HG02642 (cell line): ENCODE measurements around the gene NR1D1.

Source experiments
- ATAC-seq: cut with Tn5 transposase; IDR thresholded peaks from one replicate; pipeline ENCODE4 v1.9.1; 2021; ENCODE audit warnings: mild to moderate bottlenecking; ENCODE audit not compliant: unreplicated experiment, poor library complexity

Gene NR1D1

DNA sequence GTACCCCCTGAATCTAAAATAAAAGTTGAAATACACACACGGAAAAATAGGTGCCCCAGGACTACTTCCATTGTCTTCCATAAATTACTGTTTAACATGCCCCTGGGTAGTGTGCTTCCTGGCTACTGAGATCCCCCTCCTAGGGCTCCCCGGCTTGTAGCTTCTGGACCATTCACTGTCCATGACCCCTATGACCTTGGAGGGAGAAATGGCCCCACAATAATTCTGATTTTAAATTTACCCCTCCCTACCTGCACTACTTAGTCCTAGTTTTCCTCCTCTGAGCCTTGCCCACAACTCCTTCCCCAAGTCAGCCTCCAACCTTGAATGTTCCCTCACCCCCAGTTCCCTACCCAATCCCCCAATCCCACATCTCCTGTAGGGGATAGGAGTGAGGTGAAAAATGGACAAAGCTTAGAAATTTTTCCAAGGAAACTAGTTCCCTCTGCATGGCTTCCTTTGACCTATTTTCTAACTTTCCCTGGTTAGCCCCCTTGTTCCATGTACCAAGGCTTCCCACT lies 11.9 kb upstream of the NR1D1 start:
- ATAC-seq = no peak

DNA sequence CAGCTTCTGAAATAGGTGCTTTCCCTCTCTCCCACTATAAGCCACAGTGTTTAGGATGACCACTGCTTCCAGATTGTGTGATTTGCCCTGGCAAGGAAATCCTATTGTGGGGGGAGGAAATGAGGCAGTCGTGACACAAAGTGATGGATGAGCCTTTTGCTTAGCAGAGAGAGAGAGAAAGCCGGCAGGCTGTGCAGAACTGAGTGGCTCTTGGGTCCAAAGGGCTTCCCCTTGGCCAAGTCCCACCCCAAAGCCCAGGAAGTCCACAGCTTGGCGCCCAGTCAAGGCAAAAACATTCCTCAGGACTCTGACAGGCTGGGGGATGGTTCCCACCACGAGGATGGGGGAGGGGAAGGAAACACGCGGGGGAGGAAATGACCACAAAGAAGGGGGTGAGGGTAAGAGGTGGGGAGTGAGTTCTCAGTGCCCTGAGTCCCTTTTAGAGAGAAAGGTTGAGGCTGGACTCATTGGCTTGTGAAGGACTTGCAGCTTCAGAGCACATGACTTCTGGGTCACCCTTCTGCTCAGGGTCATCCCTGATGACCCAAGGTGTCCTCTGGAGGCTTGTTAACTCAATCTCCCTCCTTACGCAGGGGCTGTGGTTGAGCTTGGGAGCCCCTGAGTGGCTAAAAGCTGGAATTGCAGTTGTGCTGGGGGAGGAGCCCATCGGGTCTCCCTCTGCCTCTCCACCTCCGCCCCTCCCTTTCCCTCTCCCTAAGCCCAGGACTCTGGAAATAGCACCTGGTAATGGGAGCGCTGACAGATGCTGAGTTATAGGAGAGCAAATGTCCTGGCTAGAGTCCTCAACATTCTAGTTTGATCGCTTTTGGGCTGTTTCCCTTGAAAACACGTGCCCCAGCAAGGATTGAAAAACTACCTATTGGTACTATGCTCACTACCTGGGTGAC lies 11.1 kb upstream of the NR1D1 start:
- ATAC-seq = peak; percentile 49

DNA sequence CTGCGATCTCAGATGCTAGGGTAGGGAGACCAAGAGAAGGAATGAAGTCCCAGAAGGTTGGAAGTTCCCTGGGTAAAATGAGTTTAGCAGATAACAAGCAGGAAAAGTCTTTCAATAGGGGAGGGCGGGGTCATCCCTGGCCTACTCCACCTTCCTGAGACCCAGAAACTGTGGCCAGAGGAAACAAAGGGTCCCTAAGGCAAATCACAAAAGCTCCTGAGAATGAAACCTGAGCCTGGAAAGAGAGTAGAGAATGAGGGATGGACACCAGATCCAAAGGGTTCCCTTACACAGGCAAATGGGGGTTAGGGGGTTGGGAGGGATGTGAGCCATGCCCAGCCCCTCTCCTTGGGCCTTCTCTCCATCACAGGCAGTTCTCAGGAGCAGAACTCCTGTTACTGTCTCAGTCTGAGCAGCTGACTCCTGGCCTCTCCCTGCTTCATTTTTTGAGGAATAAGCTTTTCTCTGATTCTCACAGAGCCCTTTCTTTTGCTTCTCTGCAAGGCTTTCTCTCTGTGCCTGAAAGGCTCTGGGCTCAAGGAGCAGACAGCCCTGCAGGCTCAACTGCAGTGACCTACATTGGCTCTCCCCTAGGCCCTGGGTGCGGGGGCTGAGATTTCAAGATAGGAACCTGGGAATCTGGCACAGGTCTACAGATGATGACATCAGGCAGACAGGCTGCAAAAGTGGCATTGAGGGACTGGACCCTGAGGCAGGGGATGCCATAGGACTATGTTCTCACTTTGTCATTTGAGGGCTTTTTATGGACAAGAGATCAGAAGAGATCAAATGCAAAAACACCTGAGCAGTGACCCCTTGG lies 9.8 kb upstream of the NR1D1 start:
- no peak for ATAC-seq

DNA sequence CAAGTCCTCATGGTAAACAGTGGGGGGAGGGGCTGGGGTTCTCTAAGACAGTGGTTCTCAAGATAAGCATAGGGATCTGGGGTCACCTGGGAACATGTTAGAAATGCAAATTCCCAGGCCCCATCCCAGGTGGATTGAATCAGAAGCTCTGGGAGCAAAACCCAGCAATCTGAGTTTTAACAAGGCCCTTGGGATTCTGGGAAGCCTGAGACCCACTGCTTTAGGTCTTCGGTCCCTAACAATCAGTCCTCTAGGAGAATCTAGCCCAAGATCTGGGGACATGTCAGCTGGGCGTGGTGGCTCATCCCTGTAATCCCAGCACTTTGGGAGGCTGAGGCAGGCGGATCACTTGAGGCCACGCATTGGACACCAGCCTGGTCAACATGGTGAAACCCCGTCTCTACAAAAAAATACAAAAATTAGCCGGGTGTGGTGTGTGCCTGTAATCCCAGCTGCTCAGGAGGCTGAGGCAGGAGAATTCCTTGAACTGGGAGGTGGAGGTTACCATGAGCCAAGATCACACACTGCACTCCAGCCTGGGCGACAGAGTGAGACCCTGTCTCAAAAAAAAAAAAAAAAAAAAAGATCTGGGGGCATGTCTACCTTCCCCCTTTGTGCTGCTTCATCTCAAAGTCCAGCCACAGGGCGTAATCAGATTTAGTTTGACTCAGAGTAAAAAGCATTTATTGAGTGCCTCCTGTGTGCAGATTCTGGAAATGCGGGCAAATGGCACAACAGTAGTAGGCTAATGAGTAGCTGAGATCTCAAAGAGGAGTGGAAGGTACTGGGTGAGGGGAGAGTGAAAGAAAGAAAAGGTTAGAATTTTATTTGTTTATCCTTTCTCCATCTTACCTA lies 8.8 kb upstream of the NR1D1 start:
- ATAC-seq = no peak

DNA sequence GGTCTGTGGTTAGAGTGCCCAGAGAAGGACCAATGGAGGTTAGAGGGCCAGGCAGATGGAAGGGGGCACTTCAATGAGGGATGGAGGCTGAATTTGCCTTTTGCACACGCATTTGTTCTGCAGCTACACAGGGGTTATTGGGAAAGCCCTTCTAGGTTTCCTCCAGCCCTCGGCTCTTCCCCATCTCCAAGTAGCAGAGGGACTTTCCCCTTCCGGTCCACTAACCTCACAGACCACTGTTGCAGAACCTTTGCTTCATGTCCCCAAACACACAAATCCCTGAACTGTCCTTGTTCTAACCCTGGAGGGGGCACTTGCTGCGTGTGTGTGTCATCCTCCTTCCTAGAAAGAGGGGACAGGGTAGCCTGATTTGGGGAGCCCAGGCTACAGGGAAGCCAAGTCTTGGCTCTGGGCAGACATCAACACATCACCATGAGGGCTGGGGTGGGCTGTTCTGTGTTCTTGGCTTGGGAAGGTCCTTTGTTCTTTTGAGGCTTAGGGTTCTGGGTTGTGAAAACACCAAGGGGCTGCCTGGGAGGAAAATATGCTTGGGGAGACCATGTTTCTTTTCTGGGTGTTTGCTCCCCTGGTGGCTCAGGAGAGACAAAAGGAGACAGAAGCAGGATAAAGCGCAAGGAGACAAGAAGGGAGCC lies 7.3 kb upstream of the NR1D1 start:
- no peak for ATAC-seq

DNA sequence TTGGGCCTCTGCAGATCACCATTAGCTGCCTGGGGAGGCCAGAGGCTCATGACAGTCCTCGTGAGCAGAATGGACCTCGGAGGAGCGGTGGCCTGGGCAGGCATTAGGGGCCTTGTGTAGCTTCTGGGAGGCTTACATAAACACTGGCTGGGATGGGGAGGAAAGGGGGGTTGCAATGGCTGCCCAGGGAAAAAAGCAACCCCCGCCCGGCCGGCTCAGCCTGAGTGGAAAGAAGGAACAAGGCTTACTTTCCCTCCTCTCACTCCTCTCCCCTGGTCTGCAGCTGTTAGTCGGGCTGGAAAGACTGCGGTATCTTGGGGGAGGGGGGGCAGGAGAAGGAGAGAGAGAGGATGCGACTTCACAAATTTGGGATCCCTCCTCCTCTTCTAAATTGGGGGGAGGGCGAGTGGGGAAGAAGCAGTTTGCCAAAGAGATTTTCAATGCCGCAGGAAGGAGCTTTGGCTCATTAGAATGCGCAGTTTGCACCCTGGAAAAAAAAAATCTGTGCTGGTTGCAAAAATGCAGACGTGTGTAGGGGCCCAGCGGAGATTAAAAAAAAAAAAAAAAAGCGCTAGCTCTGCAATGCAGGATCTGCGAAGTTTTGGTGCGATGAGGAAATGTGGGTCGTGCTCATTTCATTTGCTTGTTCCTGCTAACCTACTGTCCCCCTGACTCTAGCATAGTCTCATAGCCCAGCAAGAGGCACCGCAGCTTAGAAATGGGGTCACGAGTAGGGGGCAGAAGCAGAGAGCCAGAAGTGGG lies 6.6 kb upstream of the NR1D1 start:
- no peak for ATAC-seq

DNA sequence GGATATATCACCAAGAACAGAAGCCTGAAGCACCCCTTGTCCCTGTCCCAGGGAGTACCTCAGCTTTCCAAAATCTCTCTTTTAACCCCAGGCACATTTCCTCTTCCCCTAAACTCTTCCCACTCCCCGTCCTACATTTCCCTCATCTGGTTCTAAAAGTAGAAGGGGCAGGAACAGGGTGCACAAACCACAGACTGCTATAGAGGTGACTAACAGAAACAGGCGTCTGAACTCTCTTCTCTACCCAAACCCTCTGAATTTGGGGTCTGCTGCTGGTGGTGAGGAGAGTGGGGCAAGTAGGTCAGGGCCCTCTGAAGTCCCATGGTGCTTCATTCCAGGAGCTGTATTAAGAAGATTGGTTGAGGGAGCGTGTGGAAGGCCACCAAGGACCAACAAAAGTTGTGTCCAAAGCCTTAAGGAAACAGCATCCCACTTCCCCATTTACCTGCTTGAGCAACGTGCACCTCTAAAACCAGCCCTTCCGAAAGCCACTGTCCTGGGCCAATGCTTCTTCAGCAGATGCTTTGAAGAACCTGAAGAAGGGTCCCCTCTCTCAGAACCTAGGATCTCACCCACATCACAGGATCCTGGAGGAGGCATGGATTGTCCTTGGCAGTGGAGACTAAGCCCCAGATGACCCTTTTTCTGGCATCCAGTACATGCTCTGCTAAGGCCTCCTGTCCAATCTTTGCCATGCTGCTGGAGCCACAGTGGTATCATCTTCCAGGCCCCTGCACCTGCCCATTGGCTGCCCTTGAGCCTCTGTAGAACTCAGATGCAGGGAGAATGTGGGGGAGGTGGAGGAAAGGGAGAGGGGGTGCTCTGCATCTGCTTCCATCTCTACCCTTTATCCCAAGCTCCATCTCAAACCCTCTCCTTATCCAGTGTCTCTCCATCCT lies 5.7 kb upstream of the NR1D1 start:
- no peak for ATAC-seq

DNA sequence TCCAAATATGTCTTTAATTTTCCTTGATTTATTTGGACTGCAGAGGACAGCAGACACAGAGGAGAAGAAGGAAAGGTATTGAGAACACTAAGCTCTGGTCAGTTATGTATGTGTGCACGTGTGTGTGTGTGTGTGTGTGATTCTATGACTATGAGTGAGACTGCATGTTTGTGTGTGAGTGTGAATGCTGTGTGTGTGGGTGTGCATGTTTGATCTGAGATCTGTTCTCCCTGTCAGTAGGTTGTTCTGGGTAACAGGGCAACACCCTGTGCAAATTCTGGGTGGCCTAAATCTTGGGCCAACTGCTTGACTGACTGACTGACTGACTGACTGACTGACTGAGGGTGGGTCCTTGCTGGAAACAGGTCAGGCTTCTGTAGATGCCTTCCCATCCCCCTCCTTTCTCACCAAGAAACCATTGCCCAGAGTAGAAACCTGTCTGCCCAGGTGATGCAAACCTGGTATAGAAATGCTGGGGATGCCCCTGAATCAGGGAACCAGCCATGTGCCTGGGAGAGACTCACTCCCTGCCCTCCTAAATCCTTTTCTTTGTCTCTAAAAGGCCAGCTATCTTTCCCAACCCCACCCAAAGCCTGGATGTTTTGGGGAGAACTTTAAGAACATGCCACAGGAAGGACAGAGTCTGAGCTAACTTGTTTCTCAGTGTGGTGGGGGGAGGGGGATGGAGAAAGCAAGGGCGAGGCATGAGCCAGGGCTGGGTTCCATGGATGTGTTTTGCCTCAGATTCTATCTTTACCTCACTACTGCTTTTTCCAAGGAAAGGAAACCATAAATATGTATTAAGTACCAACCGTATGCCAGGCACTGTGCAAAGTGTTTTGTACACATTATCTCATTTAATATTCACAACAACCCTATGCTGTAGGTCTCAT lies 4.5 kb upstream of the NR1D1 start:
- ATAC-seq = no peak

DNA sequence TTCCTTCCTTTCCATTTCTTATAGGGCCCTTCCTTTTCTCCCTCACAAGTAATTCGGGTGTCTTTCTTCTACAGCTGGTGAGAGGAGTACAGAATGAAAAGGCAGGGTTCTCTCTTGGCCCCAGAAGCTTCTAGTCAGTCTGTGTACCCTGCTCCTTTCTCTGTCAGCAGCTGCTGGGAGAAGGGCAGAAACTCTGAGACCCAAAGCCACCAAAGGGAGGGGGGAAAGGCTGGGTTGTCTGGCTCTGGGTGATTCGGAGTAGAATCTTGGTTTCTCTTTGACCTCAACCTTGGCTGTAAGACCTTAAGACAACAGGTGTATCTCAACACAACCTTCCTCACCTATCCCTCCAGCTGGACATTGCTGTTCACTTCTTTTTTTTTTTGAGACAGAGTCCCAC lies 3.3 kb upstream of the NR1D1 start:
- no peak for ATAC-seq

DNA sequence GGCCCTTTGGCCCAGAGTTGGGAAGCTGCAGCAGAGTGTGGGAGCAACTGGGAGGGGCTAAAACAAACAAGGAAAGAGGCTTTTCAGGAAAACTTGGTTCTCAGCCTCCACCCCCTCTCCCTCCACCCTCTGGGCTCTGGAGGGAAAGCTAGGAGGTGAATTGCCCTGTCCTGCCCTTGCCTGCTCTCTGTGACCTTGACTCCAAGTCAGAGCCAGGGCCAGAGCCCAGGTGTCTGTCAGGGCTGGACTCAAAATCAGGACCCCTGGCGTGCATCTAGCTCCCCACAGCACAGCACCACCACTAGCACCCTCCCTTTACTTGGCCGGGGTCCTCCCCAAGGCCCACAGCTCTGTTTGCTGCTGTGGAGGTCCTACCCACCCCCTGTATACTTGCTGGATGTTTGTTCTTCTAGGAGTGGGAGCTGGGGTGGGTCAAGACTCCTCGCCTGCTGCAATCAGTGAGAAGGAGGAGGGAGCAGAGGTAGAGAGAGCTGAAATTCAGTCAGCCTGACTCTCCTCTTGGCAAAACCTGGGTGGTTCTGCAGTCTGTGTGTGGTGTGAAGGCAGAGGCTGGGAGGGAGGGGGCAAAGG lies 2.8 kb upstream of the NR1D1 start:
- no peak for ATAC-seq

DNA sequence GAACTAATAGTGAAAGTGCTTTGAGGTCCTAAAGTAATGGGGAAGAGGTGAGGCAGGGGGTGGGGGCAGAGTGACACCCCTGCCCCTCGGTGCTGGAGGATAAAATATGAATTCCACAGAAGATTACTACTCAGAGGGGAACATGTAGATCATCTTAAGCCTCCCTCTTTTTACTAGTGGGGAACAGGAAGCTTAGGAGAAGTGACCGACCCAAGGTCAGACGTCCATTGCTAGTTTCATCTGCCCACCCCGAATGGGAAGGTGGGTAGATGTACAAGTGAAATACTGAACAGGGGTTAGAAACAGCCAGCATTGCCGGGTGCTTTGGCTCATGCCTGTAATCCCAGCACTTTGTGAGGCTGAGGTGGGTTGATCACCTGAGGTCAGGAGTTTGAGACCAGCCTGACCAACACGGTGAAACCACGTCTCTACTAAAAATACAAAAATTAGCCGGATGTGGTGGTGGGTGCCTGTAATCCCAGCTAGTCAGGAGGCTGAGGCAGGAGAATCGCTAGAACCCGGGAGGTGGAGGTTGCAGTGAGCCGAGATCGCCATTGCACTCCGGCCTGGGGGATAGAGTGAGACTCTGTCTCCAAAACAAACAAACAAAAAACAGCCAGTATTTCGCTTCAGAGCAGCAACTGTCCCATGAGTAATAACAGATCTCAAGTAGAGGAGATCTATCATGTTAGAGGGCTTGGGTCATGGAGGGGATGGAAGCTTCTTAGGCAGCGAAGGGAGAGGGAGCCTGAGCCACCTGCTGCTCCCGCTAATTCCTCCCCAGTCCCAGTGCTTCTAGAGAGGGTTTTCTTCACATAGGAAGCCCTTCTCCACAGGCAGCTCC lies 1.2 kb upstream of the NR1D1 start:
- ATAC-seq = no peak

DNA sequence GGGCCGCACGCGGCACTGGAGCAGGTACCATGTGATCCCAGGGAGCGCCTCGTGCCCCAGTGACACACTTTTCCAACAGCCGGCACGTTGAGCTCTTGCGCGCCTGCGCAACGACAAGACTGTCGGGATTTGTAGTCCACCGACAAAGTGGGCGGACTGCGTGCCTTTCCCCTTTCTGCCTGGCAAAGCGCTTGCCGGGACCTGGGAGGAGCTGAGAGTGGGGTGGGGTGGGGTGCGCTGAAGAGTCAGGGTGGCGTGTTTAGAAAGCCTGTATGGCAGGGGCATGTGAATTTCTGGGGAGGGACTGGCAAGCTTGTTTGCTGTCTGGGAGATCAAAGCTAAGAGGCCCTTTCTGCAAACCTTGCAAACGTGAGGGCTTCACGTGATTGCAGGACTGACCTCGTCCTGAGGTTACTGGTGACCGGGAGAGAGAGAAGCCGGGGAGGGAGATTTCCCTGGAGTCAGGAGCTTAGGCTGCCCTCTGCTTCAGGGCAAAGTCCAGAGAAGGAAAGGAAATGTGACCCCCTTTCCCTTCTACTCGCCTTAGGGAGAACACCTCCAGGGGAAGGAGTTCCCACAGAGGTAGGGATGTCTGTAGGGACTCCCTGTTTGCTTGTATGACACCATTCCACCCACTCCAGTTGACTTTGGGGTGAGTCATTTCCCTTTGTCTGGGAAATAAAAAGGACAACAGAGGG lies 429 bp upstream of the NR1D1 start:
- ATAC-seq = peak; percentile 33

DNA sequence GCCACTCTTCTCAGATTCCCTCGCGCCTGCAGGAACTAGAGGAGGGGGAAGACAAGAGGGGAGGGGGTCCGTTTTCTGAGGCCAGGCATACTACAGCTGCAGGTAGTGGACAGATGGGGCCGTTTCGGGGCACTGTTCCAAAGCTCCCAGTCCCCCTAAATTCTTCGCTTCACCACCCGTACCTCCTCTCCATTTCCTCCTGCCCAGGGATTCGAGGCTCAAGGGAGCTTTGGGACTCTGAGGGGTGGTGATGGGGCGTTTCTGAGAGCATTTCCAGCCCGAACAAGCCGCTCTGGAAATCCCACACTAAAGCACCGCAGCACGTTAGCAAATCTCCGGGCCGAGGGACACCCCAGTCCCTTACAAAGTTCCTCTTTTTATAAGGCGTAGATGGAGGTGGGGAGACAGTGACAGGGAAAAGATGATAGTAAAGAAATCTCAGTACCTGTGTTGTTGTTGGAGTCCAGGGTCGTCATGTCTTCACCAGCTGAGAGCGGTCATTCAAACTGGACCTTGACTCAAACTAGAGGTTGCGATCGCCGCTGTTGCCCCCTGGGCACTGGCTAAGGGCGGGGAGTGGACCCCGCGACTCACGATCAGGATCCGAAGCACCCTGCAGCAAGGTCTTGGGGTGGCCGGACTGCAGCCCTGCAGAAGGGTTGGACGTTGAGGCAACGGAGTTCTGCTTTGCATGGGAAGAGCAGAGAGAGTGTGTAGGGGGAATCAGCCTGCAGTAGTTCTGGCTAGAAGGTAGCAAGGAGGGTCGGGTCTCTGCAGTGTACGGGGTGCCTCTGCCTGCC lies 570 bp downstream of the NR1D1 start:
- no peak for ATAC-seq

DNA sequence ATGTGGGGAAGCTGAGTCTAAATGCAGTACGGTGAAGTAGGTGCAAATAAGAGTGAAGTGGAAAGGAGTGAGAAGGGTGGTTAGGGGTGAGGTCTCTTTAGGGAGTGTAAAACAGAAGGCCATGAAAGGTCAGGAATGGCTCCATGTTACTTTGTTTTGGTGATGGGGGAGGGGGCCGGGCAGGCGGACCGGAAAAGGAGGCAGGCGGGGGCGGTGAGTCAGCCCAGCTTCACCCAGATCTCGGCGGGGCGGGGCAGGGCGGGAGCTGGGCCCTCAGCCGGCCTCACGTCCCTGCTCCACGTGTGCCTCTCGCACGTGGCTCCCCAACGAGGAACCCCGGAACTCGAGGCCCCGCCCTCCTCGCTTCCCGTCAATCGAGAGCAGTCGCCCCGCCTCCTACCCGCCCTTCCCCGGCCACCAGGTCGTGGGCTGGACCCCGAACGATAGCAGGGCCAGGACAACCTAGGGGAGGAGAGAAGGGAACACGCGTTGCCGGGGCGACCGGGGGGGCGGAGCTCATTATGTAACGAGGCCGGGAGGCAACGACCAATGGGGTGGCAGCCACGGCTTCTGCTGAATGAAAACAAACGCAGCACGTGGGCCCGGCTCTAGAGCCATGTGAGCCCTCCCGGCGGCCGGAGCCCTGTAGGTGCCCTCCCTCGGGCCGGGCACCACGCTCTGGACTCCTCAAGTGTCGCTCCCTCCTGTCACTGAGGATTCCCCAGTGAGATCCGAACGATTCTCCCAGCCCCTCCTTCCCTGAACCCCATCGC lies 1.4 kb downstream of the NR1D1 start:
- ATAC-seq = peak; percentile 71
